Thyroid gland (tissue), 4 donors: Measurements from ENCODE around the gene GSG1L. TPM values are rescaled to one million over a fixed set of nuclear protein-coding genes. Genes with fewer than 3 reads are reported as not detected.

Experiments used
- DNase-seq, 2 donors: peaks; one replicate each; pipeline ENCODE4 v3.0.0-alpha.2; 2019
- H3K27ac ChIP-seq, 3 donors: fragments of 200-600 bp; sonication (generic); 1 replicate in 2 of 3; 2 replicates in 1 of 3; pipeline ENCODE4 v1.5.1; 2016 to 2019; ENCODE audit warnings: mild to moderate bottlenecking in 1 of 3, moderate library complexity in 1 of 3
- H3K27me3 ChIP-seq: fragments of 200-600 bp; sonication (generic); one replicate; pipeline ENCODE4 v1.5.1; 2019
- H3K36me3 ChIP-seq, 2 donors: fragments of 200-600 bp; sonication (generic); one replicate each; pipeline ENCODE4 v1.5.1; 2016 to 2019
- H3K4me1 ChIP-seq, 2 donors: fragments of 200-600 bp; sonication (generic); one replicate each; pipeline ENCODE4 v1.5.1; 2017 to 2019
- H3K4me3 ChIP-seq, 3 donors: fragments of 200-600 bp; sonication (generic); replicated peaks in 1 of 3; 1 replicate in 2 of 3; 2 replicates in 1 of 3; pipeline ENCODE4 v1.5.1; 2016; ENCODE audit warnings: mild to moderate bottlenecking in 1 of 3
- H3K9me3 ChIP-seq: fragments of 200-600 bp; sonication (generic); one replicate; pipeline ENCODE4 v1.5.1; 2017
- CTCF ChIP-seq, 6 experiments: fragments of 200-600 bp in 3 of 6; fragments of 450-650 bp in 3 of 6; sonication (generic) in 3 of 6; IDR thresholded peaks; one replicate each; pipeline ENCODE4 v1.5.1; 2016 to 2019; ENCODE audit warnings: antibody characterized with exemption in 6 of 6, mild to moderate bottlenecking in 2 of 6, inconsistent platforms in 1 of 6, moderate library complexity in 1 of 6
- POLR2A ChIP-seq, 2 donors: fragments of 450-650 bp; IDR thresholded peaks; one replicate each; pipeline ENCODE4 v1.6.1; 2017; ENCODE audit warnings: antibody characterized with exemption in 2 of 2, mild to moderate bottlenecking in 2 of 2, moderate library complexity in 1 of 2
- WGBS, 2 donors: methylation state at CpG; one replicate each; pipeline ENCODE4 v1.1.5; 2017; 5-methylcytosine and 5-hydroxymethylcytosine counted together
- intact Hi-C: fragments of 100-400 bp; cut with DNase I; formaldehyde crosslinking; loops from one replicate; pipeline ENCODE4 v1.15.1; 2023
- total RNA-seq, 4 donors: library from RNA; depleted of rRNA; stranded (reverse); fragments of >200 nt; gene quantifications; one replicate each; pipeline ENCODE4 v1.2.3, GENCODE V29; 2016

GSG1L gene
- total RNA-seq, 4 donors from 2014 or later: not detected

GRCh38 chr16:27753563-27753962, 310.0 kb downstream of the GSG1L start:
- WGBS, 2 donors: 22 to 26% methylated on average over 1 of the region's 1 CpG
- intact Hi-C loops: no loop called here
- no peak overlapping the region for H3K4me3 ChIP-seq
- DNase-seq: no peak
- H3K27me3 ChIP-seq: no peaks in the 10 kb centered on the region
- no peak for TF ChIP-seq POLR2A (IDR thresholded peaks at IDR 0.05)
- peaks cover 15 to 36% of the 10 kb centered on the region in 2 donors for H3K4me1 ChIP-seq
- peak overlapping the region in 2 of 3 donors; percentile 45 to 50 for H3K27ac ChIP-seq
- peaks cover 0 to 6% of the 10 kb centered on the region in 2 donors for H3K36me3 ChIP-seq
- H3K9me3 ChIP-seq: no peaks in the 10 kb centered on the region

- intact Hi-C loops: no loop called here
- H3K4me3 ChIP-seq: no peak overlapping the region
- TF ChIP-seq CTCF (IDR thresholded peaks at IDR 0.05): no peak
- H3K36me3 ChIP-seq: peaks cover 0 to under 1% of the 10 kb centered on the region in 2 donors
- H3K27ac ChIP-seq: no peak overlapping the region
- DNase-seq: no peak
- no peaks in the 10 kb centered on the region for H3K27me3 ChIP-seq
- peaks cover 19 to 39% of the 10 kb centered on the region in 2 donors for H3K4me1 ChIP-seq
- no peaks in the 10 kb centered on the region for H3K9me3 ChIP-seq
- 99 to 100% methylated on average over 4 of the region's 4 CpGs for WGBS, 2 donors
These were observed 311.3 kb downstream of the GSG1L start for GRCh38 chr16:27752241-27752640.

GRCh38 chr16:27751676-27752075, 311.8 kb downstream of the GSG1L start:
- Histone ChIP-seq H3K36me3 (no peaks in the 10 kb centered on the region), H3K4me3 (no peak overlapping the region), H3K4me1 (peaks cover 19 to 39% of the 10 kb centered on the region in 2 donors), H3K27me3 (no peaks in the 10 kb centered on the region), H3K27ac (no peak overlapping the region), H3K9me3 (no peaks in the 10 kb centered on the region)
- intact Hi-C loops: no loop called here
- WGBS, 2 donors: 87 to 93% methylated on average over 9 of the region's 9 CpGs
- no peak for TF ChIP-seq CTCF (IDR thresholded peaks at IDR 0.05)
- TF ChIP-seq POLR2A (IDR thresholded peaks at IDR 0.05): no peak
- DNase-seq: no peak

GRCh38 chr16:27751233-27751632, 312.3 kb downstream of the GSG1L start:
- Histone ChIP-seq H3K36me3 (no peaks in the 10 kb centered on the region), H3K4me1 (peaks cover 19 to 39% of the 10 kb centered on the region in 2 donors), H3K4me3 (no peak overlapping the region), H3K9me3 (no peaks in the 10 kb centered on the region), H3K27ac (peak overlapping the region in 1 of 3 donors; percentile 38), H3K27me3 (no peaks in the 10 kb centered on the region)
- no peak for TF ChIP-seq POLR2A (IDR thresholded peaks at IDR 0.05)
- no peak for TF ChIP-seq CTCF (IDR thresholded peaks at IDR 0.05)
- 82 to 100% methylated on average over 4 of the region's 4 CpGs for WGBS, 2 donors
- DNase-seq: no peak
- intact Hi-C loops: no loop called here

- H3K27me3 ChIP-seq: no peaks in the 10 kb centered on the region
- intact Hi-C loops: no loop called here
- H3K9me3 ChIP-seq: no peaks in the 10 kb centered on the region
- H3K27ac ChIP-seq: peak overlapping the region in 1 of 3 donors; percentile 85
- no peak for DNase-seq
- no peak overlapping the region for H3K4me3 ChIP-seq
- WGBS, 2 donors: 96 to 97% methylated on average over 16 of the region's 16 CpGs
- H3K4me1 ChIP-seq: peaks cover 19 to 37% of the 10 kb centered on the region in 2 donors
- H3K36me3 ChIP-seq: no peaks in the 10 kb centered on the region
- no peak for TF ChIP-seq POLR2A (IDR thresholded peaks at IDR 0.05)
- TF ChIP-seq CTCF (IDR thresholded peaks at IDR 0.05): no peak
These were observed 313.6 kb downstream of the GSG1L start for GRCh38 chr16:27749946-27750345.

GRCh38 chr16:27749547-27749875, 314.0 kb downstream of the GSG1L start:
- Histone ChIP-seq H3K27ac (peak overlapping the region; percentile 71 to 87 (median 85)), H3K27me3 (no peaks in the 10 kb centered on the region), H3K4me3 (no peak overlapping the region), H3K36me3 (no peaks in the 10 kb centered on the region), H3K4me1 (peaks cover 17 to 32% of the 10 kb centered on the region in 2 donors), H3K9me3 (no peaks in the 10 kb centered on the region)
- TF ChIP-seq CTCF (IDR thresholded peaks at IDR 0.05): no peak
- no peak for TF ChIP-seq POLR2A (IDR thresholded peaks at IDR 0.05)
- 67 to 83% methylated on average over 3 to 16 of the region's 16 CpGs for WGBS, 2 donors
- DNase-seq: no peak
- intact Hi-C loops: no loop called here
